HG02938 (cell line): Measurements from ENCODE around the gene MTTP.

Experiments used
- ATAC-seq: cut with Tn5 transposase; IDR thresholded peaks from one replicate; pipeline ENCODE4 v1.9.1; 2021; ENCODE audit warnings: mild to moderate bottlenecking, moderate library complexity; ENCODE audit not compliant: unreplicated experiment

The MTTP gene

DNA sequence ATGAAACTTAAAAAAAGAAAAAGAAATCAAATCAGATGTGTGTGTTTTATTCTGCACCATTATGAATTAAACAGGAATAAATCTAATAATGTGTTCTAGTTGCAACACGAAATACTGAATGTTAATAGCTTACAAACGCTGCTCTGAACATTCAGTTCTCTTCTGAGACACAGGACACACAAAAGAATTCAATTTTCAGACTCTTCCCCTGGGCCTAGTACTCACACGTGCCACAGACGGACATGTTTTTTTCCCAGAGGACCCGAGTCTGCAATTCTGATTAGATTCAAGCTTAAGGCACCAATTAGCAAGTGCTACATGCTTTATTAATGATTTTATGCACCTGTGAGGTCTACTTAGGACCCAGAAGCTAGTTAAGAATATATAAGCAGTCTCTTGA lies 62.5 kb downstream of the MTTP start:
- ATAC-seq: no peak

DNA sequence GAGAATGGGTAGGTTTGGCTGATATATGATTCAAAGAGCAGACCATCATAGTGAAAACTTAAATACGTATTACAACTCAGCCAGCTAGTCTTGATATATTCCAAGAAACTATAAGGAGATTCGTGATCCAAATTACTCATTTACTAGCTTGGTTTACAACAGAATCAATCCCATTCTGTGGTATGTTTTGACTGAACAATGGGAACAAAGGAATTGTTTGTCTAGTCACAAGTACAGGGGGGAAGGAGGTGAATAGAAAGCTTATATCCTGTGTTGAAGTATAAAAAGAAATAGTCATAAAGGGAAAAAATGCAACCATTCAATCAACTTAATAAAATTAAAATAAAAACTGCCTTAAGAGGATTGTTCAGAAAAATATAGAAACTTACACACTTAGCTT lies 66.1 kb downstream of the MTTP start:
- ATAC-seq: no peak

- no peak for ATAC-seq
Measured at GRCh38 chr4:99642725-99643489, 68.3 kb downstream of the MTTP start.

DNA sequence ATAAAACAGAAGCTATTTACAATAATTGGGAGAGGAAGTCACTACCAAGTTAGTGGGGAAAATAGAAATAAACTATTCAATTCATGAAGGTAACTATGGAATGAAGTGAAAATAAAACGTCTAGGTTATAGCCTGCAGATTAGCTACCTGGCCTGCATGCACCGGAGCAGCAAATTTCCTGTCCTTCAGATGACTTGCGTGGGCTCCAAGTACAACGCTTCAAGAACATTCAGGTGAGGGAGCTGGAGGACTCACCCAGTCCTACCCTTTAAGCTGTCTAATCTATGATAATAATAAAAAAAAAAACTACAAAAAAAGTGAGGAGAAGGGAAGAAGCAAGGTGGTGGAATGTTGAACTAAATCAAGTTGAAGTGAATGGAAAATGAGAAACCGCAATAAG lies 69.8 kb downstream of the MTTP start:
- no peak for ATAC-seq

DNA sequence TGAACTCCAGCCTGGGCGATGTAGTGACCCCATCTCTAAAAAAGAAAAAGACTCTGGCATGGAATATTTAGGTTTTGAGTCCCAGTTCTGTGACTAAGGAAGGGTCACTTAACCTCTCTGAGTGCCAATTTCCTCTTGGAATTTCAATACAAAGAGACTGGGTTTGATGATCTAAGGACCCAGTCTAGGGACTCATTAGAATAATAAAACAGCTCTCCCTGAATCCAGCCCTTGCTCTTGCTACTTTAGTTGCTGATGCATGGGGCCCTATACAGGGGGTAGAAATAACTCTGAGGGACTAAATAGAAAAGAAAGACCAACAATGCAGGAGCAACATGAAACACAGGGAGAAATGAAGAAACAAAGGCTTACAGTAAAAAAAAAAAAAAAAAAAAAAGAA lies 70.4 kb downstream of the MTTP start:
- ATAC-seq: no peak

DNA sequence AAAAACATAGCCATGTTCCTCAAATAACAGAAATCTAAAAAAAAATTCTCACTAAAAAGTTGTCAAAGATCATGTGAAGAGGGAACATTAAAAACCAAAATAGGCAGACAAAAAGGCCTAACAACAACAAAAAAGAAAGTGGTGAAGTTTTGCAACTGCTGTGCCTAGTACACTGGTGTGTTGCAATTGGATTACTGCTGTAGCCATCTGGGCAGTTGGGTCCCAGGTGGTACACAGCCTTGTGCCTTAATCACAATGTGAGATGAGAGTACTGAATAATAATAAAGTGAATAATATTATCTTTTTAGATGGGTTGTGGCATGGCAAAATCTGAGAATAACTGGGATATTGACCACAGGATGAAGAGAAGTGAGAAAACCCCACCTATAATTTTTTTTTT lies 71.0 kb downstream of the MTTP start:
- ATAC-seq: no peak

DNA sequence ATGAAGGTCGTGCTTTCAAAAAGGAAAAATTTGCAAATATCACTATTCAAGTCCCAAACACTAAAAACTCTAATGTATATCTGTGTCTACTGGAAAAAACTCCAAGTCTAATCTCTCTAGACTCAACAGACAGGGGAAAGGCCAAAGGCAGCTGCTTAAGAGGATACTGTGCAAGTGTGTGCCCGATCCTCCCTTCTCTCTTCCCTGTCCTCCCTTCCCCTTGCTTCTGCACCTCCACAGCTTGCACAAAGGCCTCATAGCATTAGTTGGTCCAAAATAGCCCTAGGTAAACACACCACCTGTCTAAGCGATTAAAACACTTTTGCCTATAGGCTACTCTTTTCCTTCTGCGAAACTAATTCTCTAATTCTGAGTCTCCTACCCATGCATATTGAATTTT lies 72.4 kb downstream of the MTTP start:
- no peak for ATAC-seq

GRCh38 chr4:99648321-99648720 lies 73.7 kb downstream of the MTTP start:
- no peak for ATAC-seq

DNA sequence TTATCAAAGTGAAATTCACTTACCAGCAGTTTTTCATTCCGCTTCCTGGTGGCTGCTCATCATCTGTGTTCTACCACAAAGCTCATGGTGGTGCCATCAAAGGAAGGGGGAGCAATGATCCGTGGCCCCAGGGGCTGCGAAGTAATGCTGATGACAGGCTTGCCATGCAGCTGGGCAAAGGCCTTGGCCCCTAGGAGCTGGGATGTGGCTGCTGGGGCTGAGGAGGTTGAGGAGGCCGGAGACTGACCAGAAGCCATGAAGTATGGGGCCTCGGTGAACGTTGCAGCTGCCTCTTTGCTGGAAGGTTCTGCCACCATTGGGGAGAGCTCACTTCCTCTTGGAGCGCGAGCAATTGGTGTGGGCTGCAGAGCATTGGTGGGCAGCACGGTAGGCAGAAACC lies 74.6 kb downstream of the MTTP start:
- no peak for ATAC-seq

GRCh38 chr4:99649778-99650177 lies 75.2 kb downstream of the MTTP start:
- ATAC-seq: no peak

- no peak for ATAC-seq
Measured at GRCh38 chr4:99651016-99651769, 76.6 kb downstream of the MTTP start.

- no peak for ATAC-seq
Measured at GRCh38 chr4:99651811-99652485, 77.3 kb downstream of the MTTP start.

- no peak for ATAC-seq
Measured at GRCh38 chr4:99652596-99653436, 78.2 kb downstream of the MTTP start.

- ATAC-seq: no peak
Measured at GRCh38 chr4:99653916-99654315, 79.3 kb downstream of the MTTP start.

GRCh38 chr4:99654361-99654761 lies 79.7 kb downstream of the MTTP start:
- ATAC-seq: no peak

- no peak for ATAC-seq
Measured at GRCh38 chr4:99655308-99656081, 80.9 kb downstream of the MTTP start.

DNA sequence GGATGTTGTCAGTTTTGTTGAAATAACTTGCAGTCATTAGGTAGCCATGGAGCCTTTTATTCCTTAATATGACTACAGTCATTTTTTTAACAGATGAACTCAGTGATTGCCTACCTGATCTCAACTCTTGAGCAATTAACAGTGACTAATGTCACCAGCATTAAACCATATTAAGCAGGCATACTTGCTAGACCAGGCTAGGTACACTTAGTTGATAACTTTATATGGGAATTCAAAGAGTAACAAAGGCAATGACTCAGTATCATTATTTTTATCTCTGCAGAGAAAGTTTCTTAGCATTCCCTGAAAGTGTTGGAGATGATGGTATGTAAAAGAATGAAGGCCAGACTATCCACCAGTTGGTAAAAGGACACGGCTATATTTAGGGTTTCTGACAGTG lies 83.2 kb downstream of the MTTP start, which contains the start of gene C4orf54:
Gene C4orf54 (minus strand): TSS at position 31 of the 400 bp plus-strand sequence. CDS start 3,180 bp downstream, outside the sequence.
- no peak for ATAC-seq

DNA sequence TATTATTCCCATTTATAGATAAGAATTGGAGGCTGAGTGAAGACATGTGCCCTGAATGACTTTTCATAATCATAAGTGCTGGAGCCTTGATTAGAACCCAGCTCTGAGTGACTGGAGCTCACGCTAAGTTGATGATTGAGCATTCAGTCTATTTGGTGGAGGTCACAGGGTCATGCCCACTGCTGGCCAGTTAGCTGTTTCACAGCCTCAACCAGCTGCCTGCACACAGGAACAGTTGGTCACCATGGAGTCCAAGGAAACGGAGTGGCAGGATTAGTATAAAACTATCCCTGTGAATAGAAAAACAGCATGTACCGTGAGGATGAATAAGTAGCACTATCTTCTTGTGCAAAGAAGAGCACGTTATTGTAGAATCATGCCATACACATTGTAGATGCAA lies 84.0 kb downstream of the MTTP start:
- no peak for ATAC-seq

DNA sequence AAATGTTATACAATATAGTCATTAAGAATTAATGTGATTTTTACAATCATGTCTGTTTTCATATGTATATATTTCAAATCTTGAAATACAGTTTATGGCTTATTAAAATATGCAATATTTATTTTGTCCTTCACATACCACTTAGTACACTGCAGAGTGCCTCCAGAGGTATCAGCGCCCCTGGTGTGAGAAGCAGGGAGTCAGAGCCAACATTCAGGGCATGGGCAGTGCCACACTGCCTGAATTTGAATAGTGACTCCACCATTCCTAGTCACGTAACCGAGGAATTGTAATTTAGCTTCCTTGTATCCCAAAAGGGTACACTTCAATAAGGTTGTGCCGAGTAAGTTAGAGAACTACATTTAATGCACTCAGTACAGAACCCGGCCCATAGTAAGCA lies 87.3 kb downstream of the MTTP start:
- no peak for ATAC-seq

DNA sequence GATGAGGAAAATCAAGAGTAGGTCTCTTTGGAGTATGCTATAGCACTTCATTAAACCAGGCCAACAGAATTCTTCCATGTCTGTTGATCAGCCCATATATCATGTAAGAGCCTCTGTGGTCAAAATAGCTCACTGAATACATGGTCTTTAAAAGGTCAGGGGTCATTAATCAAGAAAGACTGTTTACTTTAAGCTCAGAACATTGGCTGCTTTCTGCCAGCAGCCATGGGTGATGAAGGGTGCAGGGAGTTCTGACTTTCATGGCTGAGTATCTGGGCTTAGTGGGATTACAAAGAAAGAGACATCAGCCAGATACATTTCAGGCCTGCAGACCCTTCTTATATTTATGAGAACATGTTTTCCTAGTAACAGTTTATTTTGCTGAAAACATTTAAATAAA lies 90.1 kb downstream of the MTTP start:
- no peak for ATAC-seq
